GM18873 (cell line): ENCODE data around the gene MRPL37.
"Not testable (repeated sequence)": the region's sequence is repeated elsewhere in the genome, so short reads cannot be mapped to it uniquely, and the experiment has no call there.

Experiments
- ATAC-seq: cut with Tn5 transposase; IDR thresholded peaks from one replicate; pipeline ENCODE4 v1.9.1; 2021; ENCODE audit warnings: mild to moderate bottlenecking, moderate library complexity, moderate number of reproducible peaks; ENCODE audit not compliant: unreplicated experiment, low FRiP score

Gene MRPL37

GRCh38 chr1:54199765-54200518, at the start of gene MRPL37, which contains the start of gene CYB5RL:
TSS of gene MRPL37 (plus strand) at chr1:54200167. CDS start at chr1:54200244, 77 bp downstream.
TSS of gene CYB5RL (minus strand) at chr1:54200030. CDS start at chr1:54195616, 4,414 bp downstream.
- ATAC-seq, result peak; percentile 94

DNA sequence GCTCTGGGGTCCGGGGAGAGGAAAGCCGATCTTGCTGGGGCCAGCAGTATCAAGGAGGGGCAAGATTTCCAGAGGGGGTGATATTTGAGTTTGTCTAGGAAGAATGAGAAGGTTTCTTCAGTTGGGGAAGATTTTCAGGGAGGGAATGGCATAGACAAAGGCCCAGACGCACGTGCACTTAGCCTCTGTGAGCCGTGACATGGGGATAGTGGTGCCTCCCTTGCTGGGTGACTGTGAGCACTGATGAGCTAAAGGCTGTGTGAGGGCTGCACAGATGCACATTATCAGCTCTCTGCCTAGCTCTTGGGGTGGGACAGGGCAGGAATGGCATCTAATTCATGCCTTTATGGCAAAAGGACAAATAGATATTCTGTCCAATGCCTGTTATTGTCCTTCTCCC, 49.0 kb upstream of the MRPL37 start:
- ATAC-seq, result no peak

DNA sequence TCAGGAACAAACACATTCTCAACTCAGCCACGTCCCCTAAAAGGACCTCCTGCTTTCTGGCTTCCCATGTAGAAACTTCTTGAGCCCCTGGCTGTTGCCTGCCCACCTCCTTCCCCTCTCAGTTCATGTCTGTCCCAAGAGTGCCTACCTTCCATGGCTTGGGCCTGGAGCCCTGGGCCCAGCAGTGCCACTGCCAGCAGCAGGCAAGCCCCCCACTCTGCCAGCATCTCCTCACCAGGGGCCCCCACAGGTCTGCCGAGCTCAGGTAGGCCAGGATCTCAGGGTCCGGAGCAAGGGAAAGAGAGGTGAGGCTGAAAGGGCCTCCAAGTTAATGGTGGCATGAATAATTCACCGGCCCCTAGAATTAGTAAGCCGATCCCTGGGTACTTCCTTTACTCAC, 47.3 kb upstream of the MRPL37 start, which contains the start of gene CDCP2:
TSS of gene CDCP2 (minus strand) at position 305 of the 400 bp plus-strand sequence. CDS start at position 227, 78 bp downstream.
- no peak for ATAC-seq

GRCh38 chr1:54153535-54154439, 46.2 kb upstream of the MRPL37 start:
- no peak for ATAC-seq

DNA sequence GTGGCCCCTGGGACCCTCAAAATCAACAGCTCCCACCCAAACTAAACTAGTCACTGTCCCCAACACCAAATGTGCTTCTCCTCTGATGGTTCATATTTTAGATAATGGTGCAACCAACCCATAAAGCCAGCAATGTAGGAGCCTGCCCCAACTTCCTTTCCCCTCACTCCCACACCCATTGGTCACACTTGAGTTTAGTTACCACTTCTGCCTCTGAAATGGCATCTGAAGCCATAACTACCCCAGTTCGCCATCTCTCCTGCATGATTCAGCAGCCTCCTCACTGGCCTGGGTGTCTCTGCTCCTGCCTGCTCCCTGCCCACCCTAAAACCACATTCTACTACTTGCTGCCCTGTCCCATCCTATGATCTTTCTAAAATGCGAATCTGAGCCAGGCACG, 43.8 kb upstream of the MRPL37 start:
- no peak for ATAC-seq

GRCh38 chr1:54156986-54157385, 43.0 kb upstream of the MRPL37 start:
- ATAC-seq, result no peak

GRCh38 chr1:54157401-54157800, 42.6 kb upstream of the MRPL37 start:
- no peak for ATAC-seq

DNA sequence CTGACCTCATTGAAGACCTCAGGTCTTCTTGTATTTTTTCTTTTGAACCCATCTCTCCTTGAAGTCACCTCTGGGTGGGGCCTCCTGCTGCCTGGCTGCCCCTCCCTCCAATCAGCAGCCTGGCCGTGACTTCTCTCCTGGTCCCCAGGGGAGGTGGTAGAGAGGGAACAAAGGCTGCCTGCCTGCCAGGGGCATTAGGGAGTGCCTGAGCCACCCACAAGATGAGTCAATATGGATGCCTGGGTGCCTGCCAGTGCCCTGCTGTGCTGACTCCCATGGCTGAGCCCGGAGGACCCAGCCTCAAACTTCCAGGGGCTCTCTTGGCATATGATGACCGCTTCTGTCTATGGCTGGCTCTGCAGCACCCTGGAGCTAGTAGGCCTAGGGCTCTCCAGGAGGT, 41.9 kb upstream of the MRPL37 start:
- no peak for ATAC-seq

GRCh38 chr1:54159733-54160316, 40.1 kb upstream of the MRPL37 start:
- ATAC-seq, result no peak

DNA sequence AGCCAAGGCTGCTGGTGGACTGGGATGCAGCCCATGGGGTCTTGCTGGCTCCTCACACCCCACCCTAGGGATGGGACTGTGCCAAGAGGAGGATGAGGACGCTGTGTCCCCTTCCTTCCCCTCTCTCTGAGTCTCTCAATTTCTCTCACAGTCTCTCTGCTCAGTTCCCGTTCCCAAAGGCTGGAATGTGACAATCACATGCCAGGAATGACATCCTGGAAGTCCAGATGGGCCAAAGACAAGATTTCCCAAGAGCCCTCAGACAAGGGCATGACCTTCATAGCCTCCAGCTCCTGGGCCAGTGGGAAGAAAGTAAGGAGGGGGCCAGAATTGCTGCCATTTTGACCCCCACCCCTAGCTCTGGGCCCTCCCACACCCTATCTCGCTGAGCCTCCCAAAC, 39.6 kb upstream of the MRPL37 start:
- no peak for ATAC-seq

DNA sequence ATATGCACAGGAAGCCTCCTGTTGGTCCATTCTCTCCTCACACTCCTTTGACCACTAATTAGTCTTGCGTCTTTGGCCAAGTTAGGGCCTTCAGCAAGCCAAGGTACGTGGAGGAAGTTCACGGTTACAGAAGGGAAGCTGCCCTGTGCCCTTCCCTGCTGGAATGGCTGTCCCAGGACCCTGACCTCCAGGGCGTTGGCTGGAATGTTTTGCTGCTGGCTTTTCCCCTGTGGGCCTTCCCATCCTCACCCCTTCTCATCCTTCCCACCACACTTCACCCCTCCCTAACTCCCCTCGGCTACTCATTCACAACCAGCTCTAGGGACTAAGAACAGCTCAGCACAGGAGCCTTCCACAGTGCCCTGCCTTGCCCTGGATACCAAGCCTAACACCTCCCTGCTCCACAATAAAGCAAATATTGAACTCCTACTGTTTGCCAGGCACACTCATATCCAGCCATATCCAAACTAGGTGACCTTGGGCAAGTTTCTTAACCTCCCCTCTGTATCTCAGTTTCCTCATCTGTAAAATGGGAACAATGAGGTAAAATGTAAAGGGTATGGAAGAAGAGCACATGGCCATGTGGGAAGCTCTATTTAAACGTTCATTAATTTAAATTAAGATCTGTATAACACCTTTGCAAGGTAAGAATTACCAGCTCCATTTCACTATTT, 38.3 kb upstream of the MRPL37 start:
- no peak for ATAC-seq

DNA sequence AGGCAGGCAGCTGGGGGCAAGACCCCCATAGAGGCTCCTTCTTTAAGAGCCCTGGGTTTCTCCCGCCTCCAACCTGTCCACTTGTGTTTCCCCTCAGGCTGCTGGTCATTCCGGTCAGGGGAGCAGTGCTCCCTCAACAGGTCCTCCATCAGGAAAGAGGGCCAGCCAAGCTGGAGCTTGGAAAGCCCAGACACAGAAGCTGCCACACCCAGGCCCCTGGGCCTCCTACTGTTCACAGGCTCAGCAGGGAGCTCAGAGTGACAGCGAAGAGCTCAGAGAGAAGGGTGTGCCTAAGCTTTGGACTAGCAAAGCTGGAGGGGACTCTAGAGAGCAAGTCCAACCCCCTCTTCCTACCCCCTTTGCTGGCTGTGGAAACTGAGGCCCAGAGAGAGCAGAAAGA, 36.9 kb upstream of the MRPL37 start:
- ATAC-seq, result no peak

DNA sequence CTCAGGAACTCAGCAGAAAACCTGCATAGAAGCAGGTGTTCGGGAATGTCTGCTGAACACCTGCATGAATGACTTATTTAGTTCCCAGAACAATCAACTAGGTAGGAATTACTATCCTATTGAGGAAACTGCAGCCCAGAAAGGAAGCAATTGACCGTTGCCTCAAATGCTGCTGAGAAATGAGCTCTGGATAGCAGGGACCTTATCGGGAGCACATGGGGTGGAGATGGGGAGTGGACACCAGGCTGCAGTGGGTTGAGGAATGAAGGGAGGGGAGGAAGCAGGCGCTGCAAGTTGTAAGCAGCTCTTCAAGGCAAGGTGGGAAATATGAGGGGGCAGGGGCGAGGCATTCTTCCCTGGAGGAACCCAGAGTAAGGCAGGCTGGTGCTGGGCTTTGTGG, 36.4 kb upstream of the MRPL37 start:
- no peak for ATAC-seq

GRCh38 chr1:54165146-54165545, 34.8 kb upstream of the MRPL37 start:
- ATAC-seq, result no peak

GRCh38 chr1:54166357-54166756, 33.6 kb upstream of the MRPL37 start:
- ATAC-seq, result not testable (repeated sequence)

DNA sequence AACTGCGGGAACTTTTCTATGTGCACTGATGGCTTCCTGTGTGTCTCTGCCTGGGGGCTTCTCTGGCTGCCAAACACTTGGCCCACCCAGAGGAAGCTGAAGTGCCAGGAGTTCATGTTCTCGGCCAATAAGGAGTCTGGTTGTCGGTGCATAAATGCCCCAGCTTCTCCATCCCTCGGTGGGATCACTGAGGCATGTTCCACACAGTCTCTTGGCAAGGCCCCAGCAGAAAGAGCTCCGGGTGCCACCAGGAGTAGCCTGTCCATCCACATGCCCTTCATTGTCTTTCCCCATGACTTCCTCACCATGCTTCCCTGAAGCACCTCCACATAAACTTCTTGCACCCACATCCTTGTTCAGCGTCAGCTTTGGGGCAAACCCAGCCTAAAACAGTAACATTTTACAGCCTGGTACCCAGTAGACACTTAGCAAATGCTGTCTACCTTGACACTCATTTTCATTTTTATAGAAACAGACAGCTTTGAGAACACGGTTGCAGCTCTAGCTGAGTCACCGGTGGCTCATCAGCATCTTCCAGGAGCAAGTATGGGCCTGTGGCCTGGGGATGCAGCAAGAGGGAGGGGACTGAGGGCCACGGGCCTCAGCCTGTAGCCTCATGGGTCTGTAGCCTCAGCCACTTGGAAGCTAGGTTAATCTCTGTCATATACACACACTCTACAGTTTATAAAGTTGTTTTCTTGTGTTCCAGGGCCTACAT, 32.4 kb upstream of the MRPL37 start:
- no peak for ATAC-seq

DNA sequence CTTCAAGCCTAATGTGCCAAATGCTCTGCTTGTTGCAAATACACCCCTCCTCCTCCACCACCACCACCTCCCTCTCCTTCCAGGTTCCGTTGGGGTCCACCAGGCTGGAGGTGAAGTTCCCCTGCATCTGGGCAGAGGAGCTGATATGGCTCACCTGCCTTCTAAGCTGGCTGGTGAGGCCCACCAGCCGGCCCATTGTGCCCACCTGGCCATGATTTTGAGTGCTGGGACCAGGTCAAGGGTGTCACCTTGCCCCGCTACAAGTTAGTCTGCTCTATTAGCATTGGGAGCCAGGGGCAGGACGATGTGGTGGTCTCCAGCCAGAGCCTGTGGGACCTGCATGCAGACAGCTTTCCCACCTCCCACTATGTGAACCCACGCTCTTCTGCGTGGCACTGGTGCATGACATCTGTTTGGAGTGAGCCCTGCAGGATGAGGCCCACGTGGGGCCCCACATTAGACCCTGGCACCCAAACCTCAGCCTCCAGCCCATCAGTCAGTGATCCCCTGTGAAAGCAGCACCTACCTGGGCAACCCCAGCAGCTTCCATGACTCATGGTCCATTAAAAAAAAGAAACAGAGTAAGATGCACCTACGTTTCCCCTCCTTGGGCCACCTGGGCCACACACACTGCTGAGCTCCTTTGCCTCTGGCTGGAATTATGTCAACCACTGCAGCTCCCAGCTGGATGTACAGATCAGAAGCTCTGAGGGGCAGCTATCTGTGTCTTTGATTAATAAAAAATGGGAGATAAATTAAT, 31.6 kb upstream of the MRPL37 start:
- ATAC-seq, result no peak

GRCh38 chr1:54169068-54169467, 30.9 kb upstream of the MRPL37 start:
- no peak for ATAC-seq

DNA sequence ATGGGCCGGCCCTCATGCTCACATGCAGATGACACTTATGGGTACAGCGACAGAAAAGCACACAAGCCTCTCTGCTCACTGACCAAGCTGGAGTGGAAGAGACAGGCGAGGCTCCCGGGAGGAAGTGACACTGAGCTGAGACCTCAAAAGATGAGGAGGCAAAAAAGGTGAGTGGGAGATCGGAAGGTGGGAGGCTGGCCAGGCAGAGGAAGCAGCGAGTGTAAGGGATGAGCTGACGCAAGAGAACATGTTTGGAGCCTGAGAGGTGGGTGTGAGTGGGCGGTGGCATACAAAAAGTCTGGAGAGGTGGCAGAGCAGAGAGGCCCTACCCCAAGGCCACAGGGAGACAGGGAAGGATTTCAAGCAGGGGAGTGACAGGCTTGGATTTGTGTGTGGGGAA, 29.0 kb upstream of the MRPL37 start:
- ATAC-seq, result no peak
